IMR-90 (cell line): ENCODE results near the gene GRAMD1A. TPM values are rescaled to one million over a fixed set of nuclear protein-coding genes. Genes with fewer than 3 reads are reported as not detected.

ENCODE experiments used
- ATAC-seq: fragments of 200-7000 bp; cut with Tn5 transposase; 2 replicates; pipeline ENCODE4 v1.9.1; 2020; ENCODE audit warnings: low read depth, mild to moderate bottlenecking, moderate library complexity
- BruUV-seq: library from RNA; stranded (reverse); fragments of 400-500 nt; replicated peaks from 2 replicates; lab custom pipeline; 2021; lab: Mats Ljungman, UMichigan
- CTCF ChIA-PET: fragments of 300-600 bp; formaldehyde crosslinking; extraction: SDS; loops from one replicate; lab custom pipeline; 2021; ENCODE audit warnings: antibody characterized with exemption; lab: Yijun Ruan, JAX
- POLR2A ChIA-PET: fragments of 300-600 bp; sonication (Branson Sonifier 250); formaldehyde crosslinking; loops from one replicate; lab custom pipeline; 2022; ENCODE audit warnings: antibody characterized with exemption; ENCODE audit not compliant: unreplicated experiment; lab: Charles Lee
- DNase-seq: peaks from one replicate; pipeline ENCODE4 v3.0.0; 2013
- H2AFZ ChIP-seq: replicated peaks from 2 replicates; pipeline ENCODE3; 2013; ENCODE audit warnings: low read length, mild to moderate bottlenecking; ENCODE audit not compliant: poor library complexity
- H2AK5ac ChIP-seq: 2 replicates; pipeline ENCODE4 v1.6.1; 2013; ENCODE audit warnings: low read depth, low read length, inconsistent platforms
- H2AK9ac ChIP-seq: replicated peaks from 2 replicates; pipeline ENCODE3; 2013; ENCODE audit warnings: mild to moderate bottlenecking, low read depth, low read length, moderate library complexity; ENCODE audit not compliant: poor library complexity
- H2BK120ac ChIP-seq: 2 replicates; pipeline ENCODE4 v1.6.1; 2013; ENCODE audit warnings: low read depth, low read length, inconsistent platforms
- H2BK15ac ChIP-seq: 3 replicates; pipeline ENCODE4 v1.6.1; 2013; ENCODE audit warnings: low read depth, low read length, inconsistent platforms
- H2BK20ac ChIP-seq: 2 replicates; pipeline ENCODE4 v1.6.1; 2013; ENCODE audit warnings: low read depth, mild to moderate bottlenecking, inconsistent platforms, low read length, moderate library complexity
- H2BK5ac ChIP-seq: 2 replicates; pipeline ENCODE4 v1.6.1; 2013; ENCODE audit warnings: mild to moderate bottlenecking, low read depth, low read length, inconsistent platforms; ENCODE audit not compliant: poor library complexity, severe bottlenecking
- H3K14ac ChIP-seq: replicated peaks from 2 replicates; pipeline ENCODE4 v1.6.1; 2013; ENCODE audit warnings: low read depth, low read length, inconsistent platforms
- H3K18ac ChIP-seq: 2 replicates; pipeline ENCODE4 v1.6.1; 2013; ENCODE audit warnings: low read depth, low read length, control low read depth
- H3K23ac ChIP-seq: 2 replicates; pipeline ENCODE4 v1.6.1; 2013; ENCODE audit warnings: low read depth, low read length, inconsistent platforms
- H3K27ac ChIP-seq: 2 replicates; pipeline ENCODE4 v1.5.1; 2013; ENCODE audit warnings: mild to moderate bottlenecking, control low read depth, low read length; ENCODE audit not compliant: insufficient read depth
- H3K27me3 ChIP-seq: 2 replicates; pipeline ENCODE4 v1.6.1; 2013; ENCODE audit warnings: low read length; ENCODE audit not compliant: control insufficient read depth, insufficient read depth
- H3K36me3 ChIP-seq: 2 replicates; pipeline ENCODE4 v1.6.1; 2013; ENCODE audit warnings: low read length, mixed read lengths; ENCODE audit not compliant: control insufficient read depth, insufficient read depth
- H3K4ac ChIP-seq: 2 replicates; pipeline ENCODE4 v1.6.1; 2013; ENCODE audit warnings: low read depth, low read length, inconsistent platforms
- H3K4me1 ChIP-seq: 2 replicates; pipeline ENCODE4 v1.6.1; 2013; ENCODE audit warnings: low read length, mixed read lengths; ENCODE audit not compliant: control insufficient read depth, insufficient read depth
- H3K4me2 ChIP-seq: 2 replicates; pipeline ENCODE4 v1.6.1; 2013; ENCODE audit warnings: low read depth, mild to moderate bottlenecking, control low read depth, low read length, moderate library complexity
- H3K4me3 ChIP-seq: 2 replicates; pipeline ENCODE4 v1.5.1; 2013; ENCODE audit warnings: low read depth, mild to moderate bottlenecking, control low read depth, low read length, moderate library complexity; ENCODE audit not compliant: insufficient read depth
- H3K56ac ChIP-seq: 2 replicates; pipeline ENCODE4 v1.6.1; 2013; ENCODE audit warnings: low read length, inconsistent platforms; ENCODE audit not compliant: insufficient read depth; ENCODE audit errors: extremely low read depth
- H3K79me1 ChIP-seq, 2 experiments: 2 replicates each; pipeline ENCODE4 v1.6.1; 2013; ENCODE audit warnings: low read length in 2 of 2, inconsistent platforms in 1 of 2, low read depth in 1 of 2
- H3K9ac ChIP-seq: 2 replicates; pipeline ENCODE4 v1.6.1; 2013; ENCODE audit warnings: low read depth, low read length, control low read depth
- H3K9me1 ChIP-seq: 2 replicates; pipeline ENCODE4 v1.6.1; 2013; ENCODE audit warnings: low read length, inconsistent platforms; ENCODE audit not compliant: insufficient read depth
- H3K9me3 ChIP-seq: 2 replicates; pipeline ENCODE4 v1.6.1; 2013; ENCODE audit warnings: low read length; ENCODE audit not compliant: control insufficient read depth, insufficient read depth
- H4K20me1 ChIP-seq: 2 replicates; pipeline ENCODE4 v1.6.1; 2013; ENCODE audit warnings: low read length, inconsistent platforms; ENCODE audit not compliant: insufficient read depth
- H4K5ac ChIP-seq: 2 replicates; pipeline ENCODE4 v1.6.1; 2013; ENCODE audit warnings: mild to moderate bottlenecking, low read depth, low read length, control low read depth
- H4K8ac ChIP-seq, 2 experiments: 2 replicates each; pipeline ENCODE4 v1.6.1; 2013; ENCODE audit warnings: low read depth in 2 of 2, low read length in 2 of 2, control low read depth in 1 of 2, inconsistent platforms in 1 of 2
- H4K91ac ChIP-seq: 2 replicates; pipeline ENCODE4 v1.6.1; 2013; ENCODE audit warnings: low read depth, low read length, inconsistent platforms; ENCODE audit not compliant: insufficient read depth
- BHLHE40 ChIP-seq: fragments of 150-350 bp; IDR thresholded peaks from 2 replicates; pipeline ENCODE4 v1.6.1; 2016; ENCODE audit warnings: mild to moderate bottlenecking, low read depth, low read length
- CEBPB ChIP-seq: IDR thresholded peaks from 2 replicates; pipeline ENCODE4 v1.6.1; 2012; ENCODE audit warnings: low read depth, low read length, improper control_type of control experiment
- CHD1 ChIP-seq: IDR thresholded peaks from 2 replicates; pipeline ENCODE4 v1.6.1; 2012; ENCODE audit warnings: low read depth, low read length, improper control_type of control experiment
- FOS ChIP-seq: fragments of 150-350 bp; IDR thresholded peaks from 2 replicates; pipeline ENCODE4 v1.6.1; 2016; ENCODE audit warnings: low read depth, low read length
- MAFK ChIP-seq: IDR thresholded peaks from 2 replicates; pipeline ENCODE4 v1.6.1; 2012; ENCODE audit warnings: low read depth, low read length, improper control_type of control experiment
- MAZ ChIP-seq: IDR thresholded peaks from 2 replicates; pipeline ENCODE4 v1.6.1; 2012; ENCODE audit warnings: low read depth, mild to moderate bottlenecking, low read length, improper control_type of control experiment, moderate library complexity, borderline replicate concordance
- MXI1 ChIP-seq: IDR thresholded peaks from 2 replicates; pipeline ENCODE4 v1.6.1; 2012; ENCODE audit warnings: low read depth, mild to moderate bottlenecking, low read length, moderate library complexity, borderline replicate concordance
- NFE2L2 ChIP-seq: fragments of 150-350 bp; IDR thresholded peaks from 2 replicates; pipeline ENCODE4 v1.6.1; 2016; ENCODE audit warnings: low read depth, mild to moderate bottlenecking, low read length
- POLR2A ChIP-seq: IDR thresholded peaks from 2 replicates; pipeline ENCODE4 v1.6.1; 2012; ENCODE audit warnings: mild to moderate bottlenecking, low read depth, low read length
- RAD21 ChIP-seq: IDR thresholded peaks from 2 replicates; pipeline ENCODE4 v1.6.1; 2012; ENCODE audit warnings: low read length, improper control_type of control experiment
- SMC3 ChIP-seq: fragments of 150-350 bp; IDR thresholded peaks from 2 replicates; pipeline ENCODE4 v1.6.1; 2016; ENCODE audit warnings: low read depth, mild to moderate bottlenecking, antibody characterized with exemption, low read length, moderate library complexity
- WGBS, 2 experiments: methylation state at CpG; one replicate each; pipeline versions ENCODE4 v1.1.5 to v1.1.7; 2013; ENCODE audit warnings: missing lambda C conversion rate in 2 of 2; ENCODE audit not compliant: insufficient read length in 1 of 2; ENCODE audit errors: extremely low coverage in 2 of 2; 5-methylcytosine and 5-hydroxymethylcytosine counted together
- dilution Hi-C: fragments of 300-500 bp; cut with HindIII; formaldehyde crosslinking; loops from one replicate; pipeline ENCODE4 v1.14.3; 2018; ENCODE audit warnings: low sequenced_read_pairs; ENCODE audit not compliant: unreplicated experiment
- in situ Hi-C: fragments of 300-500 bp; cut with MboI; formaldehyde crosslinking; loops from 3 replicates; pipeline ENCODE4 v1.14.3; 2019; ENCODE audit warnings: low sequenced_read_pairs, inconsistent platforms, mixed read lengths
- intact Hi-C: fragments of 100-400 bp; cut with micrococcal nuclease; formaldehyde crosslinking; loops from 2 replicates; pipeline ENCODE4 v1.10.0; 2022
- polyA plus RNA-seq, 3 experiments: library from polyadenylated mRNA; depleted of rRNA; stranded (reverse); fragments of >200 nt; gene quantifications; 2 replicates each; pipeline ENCODE4 v1.2.3, GENCODE V29; 2012; ENCODE audit warnings: low replicate concordance in 1 of 3
- total RNA-seq: library from RNA; depleted of rRNA; stranded (reverse); fragments of >200 nt; gene quantifications from 2 replicates; pipeline ENCODE4 v1.2.3, GENCODE V29; 2012
- TF ChIP-seq, protein P1 (sequence below): fragments of 150-350 bp; IDR thresholded peaks from 2 replicates; pipeline ENCODE4 v1.6.1; 2016; ENCODE audit warnings: low read depth, mild to moderate bottlenecking, low read length, moderate library complexity, borderline replicate concordance

GRAMD1A gene
- total and polyA plus RNA-seq, 2 of the 4 experiments (the other 2 are of a cell fraction) = 11.1 to 63.0 TPM

DNA sequence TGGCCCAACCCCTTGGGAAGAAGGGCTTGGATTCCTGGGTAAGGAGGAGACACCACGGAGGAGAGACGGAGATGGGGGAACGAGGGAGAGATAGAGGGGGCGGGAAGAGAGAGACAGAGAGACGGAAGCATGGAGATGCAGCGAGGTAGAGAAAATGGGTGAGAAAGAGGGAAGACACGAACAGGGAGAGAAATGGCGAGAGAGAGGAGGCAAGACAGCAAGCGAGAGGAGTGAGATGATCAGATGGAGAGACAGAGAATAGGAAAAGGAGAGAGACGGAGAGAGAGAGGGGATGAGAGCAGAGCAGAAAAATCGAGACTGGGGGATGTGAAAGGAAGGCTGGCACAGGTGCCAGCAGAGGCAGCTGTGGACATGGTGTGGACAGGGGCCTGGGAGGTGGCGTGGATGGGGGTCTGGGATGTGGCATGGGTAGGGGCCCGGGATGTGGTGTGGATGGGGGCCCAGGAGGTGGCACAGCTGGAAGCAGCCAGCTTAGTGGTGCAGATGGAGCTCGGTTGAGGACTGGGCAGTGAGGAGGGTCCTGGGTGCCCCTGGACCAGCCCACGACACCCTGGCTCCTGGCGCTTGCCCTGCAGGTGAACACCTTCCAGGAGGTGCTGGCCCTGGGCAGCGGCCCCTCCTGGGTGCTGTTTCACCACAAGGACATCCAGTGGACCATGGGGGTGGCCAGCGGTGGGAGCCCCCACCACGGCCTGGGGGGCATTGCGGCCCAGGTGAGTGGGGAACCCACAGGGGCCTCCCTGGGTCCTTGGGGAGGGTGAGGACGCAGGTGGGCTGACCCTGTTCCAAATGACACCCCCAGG is 75.3 kb downstream of the GRAMD1A start:
- Histone ChIP-seq H3K9me3 (peaks cover 3% of the 10 kb centered on the region), H3K9ac (no peak overlapping the region), H2AK9ac (no peak overlapping the region), H3K4me2 (no peak overlapping the region), H3K14ac (no peak overlapping the region), H3K18ac (no peak overlapping the region), H3K79me1 (no peaks in the 10 kb centered on the region), H3K9me1 (no peaks in the 10 kb centered on the region), H2BK20ac (no peak overlapping the region), H2AK5ac (no peak overlapping the region), H2BK5ac (no peak overlapping the region), H4K5ac (no peak overlapping the region), H3K36me3 (no peaks in the 10 kb centered on the region), H3K23ac (no peak overlapping the region), H4K8ac (no peak overlapping the region), H3K27me3 (peaks cover 11% of the 10 kb centered on the region), H3K27ac (no peak overlapping the region), H3K56ac (no peak overlapping the region), H3K4me3 (no peak overlapping the region), H3K4me1 (no peaks in the 10 kb centered on the region), H3K4ac (no peak overlapping the region), H2AFZ (no peak overlapping the region), H4K91ac (no peak overlapping the region), H2BK15ac (no peak overlapping the region), H2BK120ac (no peak overlapping the region), H4K20me1 (no peaks in the 10 kb centered on the region)
- no peak for DNase-seq
- WGBS, 2 experiments = 53% methylated on average over 7 of the region's 21 CpGs; no CpG with 5 or more reads in 1 of the 2 experiments
- POLR2A ChIA-PET = no interaction called here
- intact Hi-C loops = no loop called here
- ATAC-seq = no peak
- CTCF ChIA-PET = no interaction called here
- no TSS peak for BruUV-seq
- dilution Hi-C loops = no loop called here
- no peak for TF ChIP-seq CEBPB
- TF ChIP-seq, protein P1, sequence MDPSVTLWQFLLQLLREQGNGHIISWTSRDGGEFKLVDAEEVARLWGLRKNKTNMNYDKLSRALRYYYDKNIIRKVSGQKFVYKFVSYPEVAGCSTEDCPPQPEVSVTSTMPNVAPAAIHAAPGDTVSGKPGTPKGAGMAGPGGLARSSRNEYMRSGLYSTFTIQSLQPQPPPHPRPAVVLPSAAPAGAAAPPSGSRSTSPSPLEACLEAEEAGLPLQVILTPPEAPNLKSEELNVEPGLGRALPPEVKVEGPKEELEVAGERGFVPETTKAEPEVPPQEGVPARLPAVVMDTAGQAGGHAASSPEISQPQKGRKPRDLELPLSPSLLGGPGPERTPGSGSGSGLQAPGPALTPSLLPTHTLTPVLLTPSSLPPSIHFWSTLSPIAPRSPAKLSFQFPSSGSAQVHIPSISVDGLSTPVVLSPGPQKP = no peak
- TF ChIP-seq SMC3 = no peak
- TF ChIP-seq BHLHE40 = no peak
- no peak for TF ChIP-seq RAD21
- no peak for TF ChIP-seq MAZ
- TF ChIP-seq NFE2L2 = no peak
- no peak for TF ChIP-seq POLR2A
- no peak for TF ChIP-seq CHD1
- no peak for TF ChIP-seq MXI1
- no peak for TF ChIP-seq FOS
- TF ChIP-seq MAFK = no peak
- in situ Hi-C loops = no loop called here
